ENCODE results near the gene RAE1. TPM values are rescaled to one million over a fixed set of nuclear protein-coding genes. Genes with fewer than 3 reads are reported as not detected.

Gene RAE1
- total RNA-seq, 1 experiment from 2014 or later = 53.1 TPM

DNA sequence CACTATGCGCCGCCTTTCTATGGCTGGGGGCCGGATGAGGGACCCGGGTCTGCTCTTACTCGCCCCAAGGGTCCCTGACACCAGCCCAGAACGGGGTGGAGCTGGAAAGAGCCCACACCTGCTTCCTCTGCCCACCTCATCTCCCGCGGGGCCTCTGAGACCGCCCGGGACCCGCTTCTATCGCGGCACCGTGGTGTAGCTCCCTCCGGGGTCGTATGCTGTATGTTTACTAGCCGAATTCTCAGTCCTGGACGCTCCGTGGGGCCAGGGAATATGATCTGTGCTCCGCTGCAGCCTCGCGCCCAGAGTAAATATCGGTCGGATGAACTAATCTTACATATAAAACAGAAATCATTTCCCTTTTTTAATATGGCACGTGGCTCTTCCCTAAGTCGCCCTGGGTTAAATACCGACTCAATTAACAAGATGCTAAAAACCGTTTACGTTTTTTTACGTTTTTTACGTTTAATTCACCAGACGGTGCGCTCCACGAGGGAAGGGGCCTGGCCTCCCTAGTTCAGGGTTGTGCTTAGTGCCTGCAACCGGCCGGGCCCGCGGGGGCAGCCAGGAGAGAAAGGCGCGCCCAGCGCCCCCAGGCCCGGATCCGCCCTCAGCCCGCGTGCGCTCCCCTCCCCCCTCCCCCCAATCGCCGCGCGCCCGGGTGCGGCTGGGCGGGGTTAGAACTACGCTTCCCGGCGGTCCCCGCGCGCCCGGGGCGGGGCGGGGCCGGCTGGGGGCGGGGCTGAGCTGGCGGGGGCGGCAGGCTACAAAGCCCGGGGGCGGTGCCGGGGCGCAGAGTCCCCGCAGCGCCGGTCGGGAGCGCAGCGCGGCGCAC is 39.8 kb downstream of the RAE1 start, which contains the start of gene RBM38:
Gene RBM38 (plus strand): TSS at position 793 of the 835 bp plus-strand sequence. CDS start 186 bp downstream, outside the sequence.
- H3K27ac Mint-ChIP-seq = peak within 1 kb of the TSS; percentile 80 to 84 (median 81); a peak in 6 of 7 replicates
- H3K27ac ChIP-seq (ENCODE audit: insufficient read length, low read depth, low read length) = no peak within 1 kb of the TSS

More for the DNA sequence above, 39.8 kb downstream of the RAE1 start, which contains the start of gene RBM38:
- Histone ChIP-seq H3K56ac (ENCODE audit: insufficient read length, low read depth, low read length) (no peak within 1 kb of the TSS), H4K8ac (replicated peaks; ENCODE audit: insufficient read length, low read depth, low read length) (no peak within 1 kb of the TSS), H3K9ac (ENCODE audit: extremely low read depth, insufficient read length, low read length) (peak within 1 kb of the TSS; percentile 70), H3K4me2 (ENCODE audit: insufficient read depth, insufficient read length, low read length) (peak within 1 kb of the TSS; percentile 73), H3K18ac (ENCODE audit: insufficient read length, low read depth, low read length) (peak within 1 kb of the TSS; percentile 89), H3K4ac (ENCODE audit: low read depth, low read length) (no peak within 1 kb of the TSS; the same call in 1 of the 2 replicates), H4K20me1 (ENCODE audit: control insufficient read depth, insufficient read depth, insufficient read length) (no peaks in the 10 kb centered on the region), H4K5ac (ENCODE audit: insufficient read length, low read depth, low read length) (no peak within 1 kb of the TSS), H3K14ac (ENCODE audit: insufficient read depth, low read length) (peak within 1 kb of the TSS; percentile 77), H2AFZ (ENCODE audit: low read length) (no peak within 1 kb of the TSS), H3K79me1 (ENCODE audit: insufficient read depth, low read depth, low read length, poor library complexity, severe bottlenecking) (peaks cover 3% of the 10 kb centered on the region), H3T11ph (ENCODE audit: low read length) (no peak within 1 kb of the TSS), H3K79me2 (ENCODE audit: insufficient read depth, low read length) (no peaks in the 10 kb centered on the region; the same call in 1 of the 2 replicates), H3K27me3 (ENCODE audit: insufficient read depth, low read length) (no peaks in the 10 kb centered on the region), H2BK15ac (ENCODE audit: low read depth, low read length) (no peak within 1 kb of the TSS), H2BK12ac (ENCODE audit: insufficient read length, low read depth, low read length) (no peak within 1 kb of the TSS), H3K23ac (ENCODE audit: insufficient read length, low read depth, low read length) (no peak within 1 kb of the TSS), H3K9me3 (ENCODE audit: control insufficient read depth, low read depth, low read length) (no peaks in the 10 kb centered on the region), H2BK20ac (ENCODE audit: low read depth, low read length, poor library complexity, severe bottlenecking) (no peak within 1 kb of the TSS), H3K23me2 (ENCODE audit: insufficient read length, low read depth, low read length, poor library complexity, severe bottlenecking) (peaks cover 24% of the 10 kb centered on the region), H4K91ac (ENCODE audit: insufficient read length, low read depth, low read length) (no peak within 1 kb of the TSS), H2BK5ac (ENCODE audit: insufficient read length, low read length) (no peak within 1 kb of the TSS), H2AK5ac (ENCODE audit: insufficient read length, low read length) (no peak within 1 kb of the TSS), H3K4me1 (ENCODE audit: insufficient read depth, low read length) (no peaks in the 10 kb centered on the region), H2BK120ac (ENCODE audit: low read depth, low read length, poor library complexity, severe bottlenecking) (peak within 1 kb of the TSS; percentile 31)
- TF ChIP-seq CTCF (conservative IDR thresholded peaks at IDR 0.05) = no peak
- Mint-ChIP-seq H3K36me3 (ENCODE audit: insufficient read depth in 1 of 3, low read depth in 3 of 3) (peaks cover 13 to 26% (median 24%) of the 10 kb centered on the region in 3 experiments; a peak in 6 of 7 replicates), H3K27me3 (ENCODE audit: low read depth) (peaks cover 6% of the 10 kb centered on the region), H3K4me1 (peaks cover 36 to 44% of the 10 kb centered on the region in 2 experiments), H3K4me3 (peak within 1 kb of the TSS; percentile 83 to 91), H3K9me3 (no peaks in the 10 kb centered on the region)
- WGBS (ENCODE audit: extremely low coverage, insufficient read length, low lambda C conversion rate) = no CpG with 5 or more reads among the region's 78 CpGs
- DNase-seq = peak; percentile 82
